Gastrocnemius medialis (tissue), 4 donors: ENCODE results near the gene ESYT1.

ENCODE experiments used
- POLR2A ChIP-seq, 2 donors: fragments of 450-650 bp; IDR thresholded peaks; one replicate each; pipeline ENCODE4 v1.6.1; 2017; ENCODE audit warnings: antibody characterized with exemption in 2 of 2, mild to moderate bottlenecking in 2 of 2, moderate library complexity in 2 of 2
- TF ChIP-seq, protein P1 (sequence below), 5 experiments: fragments of 450-650 bp in 3 of 5; fragments of 200-600 bp in 2 of 5; sonication (generic) in 2 of 5; IDR thresholded peaks in 4 of 5; conservative IDR thresholded peaks in 1 of 5; 1 replicate in 4 of 5; 2 replicates in 1 of 5; pipeline ENCODE4 v1.5.1; 2016 to 2019; ENCODE audit warnings: antibody characterized with exemption in 5 of 5, mild to moderate bottlenecking in 3 of 5, moderate library complexity in 3 of 5

GRCh38 chr12:56116267-56117081, 11.6 kb upstream of the ESYT1 start, which contains the start of gene RPL41:
- TF ChIP-seq, protein P1, sequence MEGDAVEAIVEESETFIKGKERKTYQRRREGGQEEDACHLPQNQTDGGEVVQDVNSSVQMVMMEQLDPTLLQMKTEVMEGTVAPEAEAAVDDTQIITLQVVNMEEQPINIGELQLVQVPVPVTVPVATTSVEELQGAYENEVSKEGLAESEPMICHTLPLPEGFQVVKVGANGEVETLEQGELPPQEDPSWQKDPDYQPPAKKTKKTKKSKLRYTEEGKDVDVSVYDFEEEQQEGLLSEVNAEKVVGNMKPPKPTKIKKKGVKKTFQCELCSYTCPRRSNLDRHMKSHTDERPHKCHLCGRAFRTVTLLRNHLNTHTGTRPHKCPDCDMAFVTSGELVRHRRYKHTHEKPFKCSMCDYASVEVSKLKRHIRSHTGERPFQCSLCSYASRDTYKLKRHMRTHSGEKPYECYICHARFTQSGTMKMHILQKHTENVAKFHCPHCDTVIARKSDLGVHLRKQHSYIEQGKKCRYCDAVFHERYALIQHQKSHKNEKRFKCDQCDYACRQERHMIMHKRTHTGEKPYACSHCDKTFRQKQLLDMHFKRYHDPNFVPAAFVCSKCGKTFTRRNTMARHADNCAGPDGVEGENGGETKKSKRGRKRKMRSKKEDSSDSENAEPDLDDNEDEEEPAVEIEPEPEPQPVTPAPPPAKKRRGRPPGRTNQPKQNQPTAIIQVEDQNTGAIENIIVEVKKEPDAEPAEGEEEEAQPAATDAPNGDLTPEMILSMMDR (IDR thresholded peaks at IDR 0.05 in 4 of 5, conservative IDR thresholded peaks at IDR 0.05 in 1 of 5) = peak in 1 of 5 experiments; percentile 11
- TF ChIP-seq POLR2A (IDR thresholded peaks at IDR 0.05) = peak; percentile 95 to 97
